VCaP (cell line): ENCODE results near the gene FYN.

Experiments used
- H3K27ac ChIP-seq: fragments of 450-650 bp; 2 replicates; pipeline ENCODE4 v1.5.1; 2017
- TF ChIP-seq, protein P1 (sequence below): fragments of 450-650 bp; conservative IDR thresholded peaks from 2 replicates; pipeline ENCODE4 v1.5.1; 2017; ENCODE audit warnings: mild to moderate bottlenecking, moderate library complexity

The FYN gene

DNA sequence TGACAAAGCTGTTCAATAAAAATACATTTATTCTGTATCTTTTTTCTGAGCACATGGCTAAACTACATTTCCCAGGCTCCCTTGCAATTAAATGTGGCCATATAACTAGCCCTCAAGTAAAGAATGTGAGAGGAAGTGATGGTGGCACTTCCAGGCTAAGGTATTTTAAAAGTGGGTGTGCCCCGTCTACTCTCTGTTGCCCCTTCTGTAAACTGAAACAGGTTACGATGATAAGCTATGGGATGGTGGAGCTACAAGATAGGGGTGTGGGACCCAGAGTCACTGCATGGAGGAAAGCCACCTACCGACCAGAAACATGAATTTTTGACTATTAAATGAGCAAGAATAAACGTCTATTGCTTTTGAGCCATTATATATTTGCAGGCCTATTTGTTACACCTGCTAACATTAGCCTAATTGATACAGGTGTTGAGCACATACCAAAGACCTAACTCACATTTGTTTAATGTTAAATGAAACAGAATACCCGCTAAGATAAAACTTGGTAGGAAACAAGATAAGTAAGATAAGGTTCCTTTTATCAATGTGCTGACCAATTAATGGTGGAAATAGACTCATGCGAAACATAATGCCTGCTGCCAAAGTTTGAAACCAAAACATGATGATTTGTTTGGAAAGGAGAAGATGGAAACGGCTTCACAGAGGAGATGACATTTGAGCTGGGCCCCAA lies 3.1 kb downstream of the FYN start:
- 0 out of 2 replicates have a peak overlapping the region, but pooled peaks have one; percentile 2 for H3K27ac ChIP-seq
- TF ChIP-seq, protein P1, sequence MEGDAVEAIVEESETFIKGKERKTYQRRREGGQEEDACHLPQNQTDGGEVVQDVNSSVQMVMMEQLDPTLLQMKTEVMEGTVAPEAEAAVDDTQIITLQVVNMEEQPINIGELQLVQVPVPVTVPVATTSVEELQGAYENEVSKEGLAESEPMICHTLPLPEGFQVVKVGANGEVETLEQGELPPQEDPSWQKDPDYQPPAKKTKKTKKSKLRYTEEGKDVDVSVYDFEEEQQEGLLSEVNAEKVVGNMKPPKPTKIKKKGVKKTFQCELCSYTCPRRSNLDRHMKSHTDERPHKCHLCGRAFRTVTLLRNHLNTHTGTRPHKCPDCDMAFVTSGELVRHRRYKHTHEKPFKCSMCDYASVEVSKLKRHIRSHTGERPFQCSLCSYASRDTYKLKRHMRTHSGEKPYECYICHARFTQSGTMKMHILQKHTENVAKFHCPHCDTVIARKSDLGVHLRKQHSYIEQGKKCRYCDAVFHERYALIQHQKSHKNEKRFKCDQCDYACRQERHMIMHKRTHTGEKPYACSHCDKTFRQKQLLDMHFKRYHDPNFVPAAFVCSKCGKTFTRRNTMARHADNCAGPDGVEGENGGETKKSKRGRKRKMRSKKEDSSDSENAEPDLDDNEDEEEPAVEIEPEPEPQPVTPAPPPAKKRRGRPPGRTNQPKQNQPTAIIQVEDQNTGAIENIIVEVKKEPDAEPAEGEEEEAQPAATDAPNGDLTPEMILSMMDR = no peak

DNA sequence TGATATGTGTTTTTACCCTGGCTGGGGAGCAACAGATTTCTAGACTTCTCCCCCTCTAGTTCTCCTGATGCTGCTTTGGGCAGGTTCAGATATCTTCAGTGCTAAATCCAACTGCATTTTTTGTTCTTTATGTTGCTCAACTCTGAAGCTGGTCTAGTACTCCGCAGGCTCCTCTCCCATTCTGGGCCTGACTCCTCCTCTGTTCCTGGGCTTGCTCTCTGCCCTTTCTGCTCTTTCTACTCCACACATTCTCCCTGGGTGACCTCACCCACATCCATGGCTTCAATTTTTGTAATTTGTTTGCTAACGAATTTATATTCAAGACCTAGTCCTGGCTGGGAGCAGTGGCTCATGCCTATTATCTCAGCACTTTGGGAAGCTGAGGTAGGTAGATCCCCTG lies 6.4 kb downstream of the FYN start:
- TF ChIP-seq, protein P1 = no peak
- no peak overlapping the region for H3K27ac ChIP-seq

DNA sequence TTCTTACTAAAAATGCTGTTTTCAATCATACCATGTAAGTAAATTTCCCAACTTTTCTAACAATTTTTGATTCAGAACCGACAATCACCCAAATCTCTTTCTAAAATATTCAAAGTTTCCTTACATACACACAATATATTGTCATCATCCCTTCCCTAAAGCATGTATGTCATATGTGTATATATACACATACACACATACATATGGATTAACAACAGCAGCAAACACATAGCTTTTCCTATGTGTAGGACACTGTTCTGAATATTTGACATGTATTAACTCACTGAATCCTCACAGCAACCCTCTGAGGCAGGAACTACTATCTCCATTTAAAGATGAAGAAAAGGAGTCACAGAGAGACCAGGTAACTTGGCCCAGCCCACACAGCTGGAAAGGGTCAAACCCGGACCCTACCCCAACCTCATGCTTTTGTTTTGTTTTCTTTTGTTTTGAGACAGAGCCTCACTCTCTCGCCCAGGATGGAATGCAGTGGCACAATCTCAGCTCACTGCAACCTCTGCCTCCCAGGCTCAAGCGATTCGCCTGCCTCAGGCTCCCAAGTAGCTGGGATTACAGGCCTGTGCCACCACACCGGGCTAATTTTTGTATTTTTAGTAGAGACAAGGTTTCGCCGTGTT lies 7.2 kb downstream of the FYN start:
- TF ChIP-seq, protein P1 = no peak
- no peak overlapping the region for H3K27ac ChIP-seq

DNA sequence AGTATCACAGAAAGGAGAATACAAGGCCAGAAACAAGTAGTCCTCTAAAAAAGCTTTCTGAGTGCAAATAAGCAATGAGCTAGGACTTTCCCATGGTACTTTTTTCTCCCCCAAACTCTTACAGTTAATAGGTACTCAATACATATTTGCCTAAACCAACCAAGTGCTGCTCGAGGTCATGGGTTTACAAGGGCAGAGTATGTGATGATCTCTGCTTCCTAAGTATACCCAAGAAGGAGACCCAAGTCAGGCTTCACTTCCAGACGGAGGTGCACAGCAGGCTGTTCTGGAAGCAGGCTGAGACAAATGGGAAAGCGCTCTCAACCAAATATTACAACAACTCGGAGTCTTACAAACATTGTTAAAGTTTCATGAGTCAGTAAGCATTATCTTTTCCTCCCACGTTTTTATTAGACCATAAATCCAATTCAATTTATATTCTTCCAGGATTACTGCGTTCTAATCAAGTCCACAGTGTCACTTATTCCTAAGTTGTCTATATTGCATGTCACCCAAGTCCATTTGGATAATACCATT lies 8.1 kb downstream of the FYN start:
- no peak overlapping the region for H3K27ac ChIP-seq
- TF ChIP-seq, protein P1 = no peak

DNA sequence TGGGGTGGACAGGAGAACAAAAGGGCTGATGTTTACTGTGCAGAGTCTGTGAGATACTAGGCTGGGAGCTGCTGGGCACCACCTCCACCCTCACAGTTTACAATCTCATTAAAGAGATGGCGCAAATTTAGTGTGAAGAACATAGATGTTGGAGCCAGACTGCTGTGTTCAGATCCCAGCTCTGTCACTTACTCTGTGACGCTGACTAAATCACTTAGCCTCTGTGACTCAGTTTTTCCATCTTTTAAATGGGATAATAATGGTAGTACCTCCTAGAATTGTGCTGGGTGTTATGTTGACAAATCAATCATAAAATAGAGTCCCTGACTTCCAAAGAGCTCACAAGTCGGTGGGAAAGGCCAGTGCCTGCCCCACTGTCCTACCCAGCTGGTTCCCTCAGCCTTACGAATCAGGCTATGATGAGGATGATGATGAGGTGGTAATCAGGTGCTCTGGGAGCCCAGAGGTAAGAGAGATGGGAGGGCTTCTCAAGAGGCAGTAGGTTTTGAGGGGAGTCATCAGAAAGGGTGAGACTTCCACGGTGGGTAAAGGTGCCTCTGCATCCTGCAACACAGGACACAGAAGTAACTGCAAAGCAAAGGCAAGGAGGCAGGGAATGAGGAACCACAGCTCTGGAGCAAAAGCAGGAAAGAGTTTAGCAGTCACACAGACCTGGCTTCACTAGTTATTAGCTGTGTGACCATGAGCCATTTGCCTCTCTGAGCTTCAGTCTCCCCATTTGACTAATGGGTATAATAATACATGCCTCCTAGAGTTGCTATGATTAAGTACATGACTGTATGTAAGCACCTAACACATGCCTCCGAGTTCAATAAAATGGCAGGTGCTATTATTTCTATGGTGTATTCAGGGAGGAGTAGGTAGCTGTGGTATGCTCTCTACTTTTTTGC lies 8.9 kb downstream of the FYN start:
- TF ChIP-seq, protein P1 = no peak
- H3K27ac ChIP-seq = no peak overlapping the region

DNA sequence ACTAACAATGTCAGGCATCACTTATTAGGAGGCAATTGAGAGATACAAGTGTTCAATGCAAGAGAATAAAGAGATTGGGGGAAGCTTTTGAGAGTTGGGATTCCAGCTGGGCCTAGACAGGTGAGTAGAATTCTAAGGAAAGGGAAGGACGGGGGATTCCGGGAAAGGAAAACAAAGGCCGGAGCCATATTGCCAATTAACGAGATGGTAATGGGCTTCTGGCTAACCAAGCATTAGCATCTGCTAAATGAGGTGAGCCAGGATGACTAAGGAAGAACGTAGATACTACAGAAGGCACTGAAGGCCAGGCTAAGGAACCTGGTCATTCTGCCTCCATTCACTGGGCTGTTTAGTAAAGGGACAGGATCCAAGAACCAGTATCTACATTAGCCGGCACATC lies 10.5 kb downstream of the FYN start:
- no peak overlapping the region for H3K27ac ChIP-seq
- TF ChIP-seq, protein P1 = no peak

DNA sequence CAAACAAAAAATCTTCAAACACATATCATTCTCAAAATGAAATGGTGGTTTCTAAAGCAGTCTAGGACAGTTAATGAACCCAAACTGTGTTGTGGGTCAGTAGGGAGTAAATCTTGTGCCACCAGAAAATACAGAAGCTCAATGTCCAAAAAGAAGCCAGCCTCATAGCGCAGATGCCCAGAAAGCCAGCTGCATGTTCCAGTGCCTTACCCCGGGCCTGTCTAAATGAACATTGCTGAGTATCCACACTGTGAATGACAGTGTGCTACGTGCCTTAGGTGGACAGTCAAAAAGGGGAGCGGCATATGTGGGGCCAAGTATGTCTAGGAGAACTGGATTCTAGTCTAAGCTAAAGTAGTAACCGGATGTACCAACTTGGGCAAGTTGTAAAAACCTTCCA lies 10.9 kb downstream of the FYN start:
- TF ChIP-seq, protein P1 = no peak
- no peak overlapping the region for H3K27ac ChIP-seq
